H1 (cell line): ENCODE measurements around the gene LZTFL1. TPM values are rescaled to one million over a fixed set of nuclear protein-coding genes. Genes with fewer than 3 reads are reported as not detected.

Source experiments
- CTCF ChIA-PET: fragments of 300-600 bp; sonication (Branson Sonifier 250); formaldehyde crosslinking; loops from one replicate; lab custom pipeline; 2021; ENCODE audit not compliant: partially characterized antibody; lab: Charles Lee
- POLR2A ChIA-PET: fragments of 300-600 bp; sonication (Branson Sonifier 250); formaldehyde crosslinking; loops from one replicate; lab custom pipeline; 2021; ENCODE audit warnings: inconsistent platforms; ENCODE audit not compliant: partially characterized antibody; lab: Charles Lee
- DNase-seq, 2 experiments: peaks; one replicate each; pipeline versions ENCODE4 v3.0.0 to v3.0.0-alpha.2; 2010 to 2022; ENCODE audit warnings: low spot score in 2 of 2, low read depth in 1 of 2, mixed read lengths in 1 of 2
- FAIRE-seq: peaks from 2 replicates; lab custom pipeline; 2011; peaks lifted over from hg19 to GRCh38; lab: Jason Lieb, UNC
- H2AFZ ChIP-seq: 2 replicates; pipeline ENCODE4 v1.8.1; 2012; ENCODE audit warnings: low read length, inconsistent platforms
- H2AK5ac ChIP-seq: 2 replicates; pipeline ENCODE4 v1.6.1; 2013; ENCODE audit warnings: low read depth, low read length
- H2BK120ac ChIP-seq: replicated peaks from 2 replicates; pipeline ENCODE3; 2013; ENCODE audit warnings: low read depth, low read length, inconsistent platforms
- H2BK12ac ChIP-seq: 2 replicates; pipeline ENCODE4 v1.6.1; 2013; ENCODE audit warnings: low read depth, low read length
- H2BK15ac ChIP-seq: 2 replicates; pipeline ENCODE4 v1.6.1; 2013; ENCODE audit warnings: low read length
- H2BK20ac ChIP-seq: 2 replicates; pipeline ENCODE4 v1.6.1; 2013; ENCODE audit warnings: low read length
- H2BK5ac ChIP-seq: 2 replicates; pipeline ENCODE4 v1.6.1; 2013; ENCODE audit warnings: low read depth, low read length
- H3K14ac ChIP-seq: 2 replicates; pipeline ENCODE4 v1.6.1; 2013; ENCODE audit warnings: inconsistent platforms; ENCODE audit not compliant: insufficient read length
- H3K18ac ChIP-seq: 2 replicates; pipeline ENCODE4 v1.6.1; 2013; ENCODE audit warnings: low read length; ENCODE audit errors: extremely low read depth
- H3K23ac ChIP-seq: 2 replicates; pipeline ENCODE4 v1.6.1; 2013; ENCODE audit warnings: inconsistent platforms; ENCODE audit not compliant: insufficient read length
- H3K23me2 ChIP-seq: 2 replicates; pipeline ENCODE4 v1.6.1; 2013; ENCODE audit warnings: low read depth, low read length
- H3K27ac ChIP-seq: 2 replicates; pipeline ENCODE4 v1.6.1; 2011; ENCODE audit warnings: low read depth, low read length, inconsistent platforms
- H3K27me3 ChIP-seq, 4 experiments: replicated peaks in 1 of 4; 1 replicate in 1 of 4; 2 replicates in 3 of 4; pipeline versions ENCODE4 v1.6.1 to v1.8.1; 2011 to 2013; ENCODE audit warnings: low read length in 3 of 4, mild to moderate bottlenecking in 3 of 4, inconsistent platforms in 2 of 4, mixed read lengths in 2 of 4, moderate library complexity in 1 of 4; ENCODE audit not compliant: control insufficient read depth in 3 of 4, insufficient read depth in 3 of 4; ENCODE audit errors: extremely low read depth in 1 of 4
- H3K36me3 ChIP-seq, 4 experiments: 2 replicates each; pipeline versions ENCODE4 v1.6.1 to v1.8.1; 2011 to 2013; ENCODE audit warnings: mild to moderate bottlenecking in 4 of 4, low read length in 3 of 4, moderate library complexity in 2 of 4, control low read depth in 1 of 4, inconsistent platforms in 1 of 4; ENCODE audit not compliant: insufficient read depth in 4 of 4, control insufficient read depth in 2 of 4
- H3K4ac ChIP-seq: replicated peaks from 2 replicates; pipeline ENCODE3; 2013; ENCODE audit warnings: low read length, low read depth, mixed read lengths, inconsistent platforms; ENCODE audit not compliant: insufficient read length
- H3K4me1 ChIP-seq, 4 experiments: replicated peaks in 1 of 4; 1 replicate in 1 of 4; 2 replicates in 3 of 4; pipeline versions ENCODE4 v1.6.1 to v1.8.1; 2011 to 2013; ENCODE audit warnings: low read length in 3 of 4, inconsistent platforms in 2 of 4, mixed read lengths in 1 of 4; ENCODE audit not compliant: insufficient read depth in 4 of 4, control insufficient read depth in 3 of 4
- H3K4me2 ChIP-seq, 2 experiments: 2 replicates each; pipeline versions ENCODE4 v1.6.1 to v1.8.1; 2011 to 2013; ENCODE audit warnings: low read depth in 2 of 2, low read length in 2 of 2, control low read depth in 1 of 2, inconsistent platforms in 1 of 2, mild to moderate bottlenecking in 1 of 2; ENCODE audit not compliant: insufficient read depth in 1 of 2
- H3K4me3 ChIP-seq, 4 experiments: fragments of 200-600, 300-600 bp in 1 of 4; sonication (generic), shearing (Covaris generic), sonication (Bioruptor Twin) in 1 of 4; 2 replicates each; pipeline versions ENCODE4 v1.5.1 to v1.8.1; 2011 to 2016; ENCODE audit warnings: low read length in 4 of 4, low read depth in 3 of 4, control low read depth in 2 of 4, inconsistent platforms in 2 of 4, mild to moderate bottlenecking in 2 of 4, mixed read lengths in 1 of 4, moderate library complexity in 1 of 4; ENCODE audit not compliant: insufficient read depth in 2 of 4; ENCODE audit errors: extremely low read depth in 1 of 4
- H3K56ac ChIP-seq: replicated peaks from 2 replicates; pipeline ENCODE3; 2013; ENCODE audit warnings: low read depth, mild to moderate bottlenecking, mixed read lengths, low read length, inconsistent platforms; ENCODE audit not compliant: insufficient read length
- H3K79me1 ChIP-seq: 2 replicates; pipeline ENCODE4 v1.6.1; 2013; ENCODE audit warnings: low read depth, low read length, control low read depth
- H3K79me2 ChIP-seq, 2 experiments: 2 replicates each; pipeline versions ENCODE4 v1.6.1 to v1.8.1; 2012 to 2013; ENCODE audit warnings: low read length in 2 of 2, mild to moderate bottlenecking in 2 of 2, inconsistent platforms in 1 of 2; ENCODE audit not compliant: insufficient read depth in 2 of 2, control insufficient read depth in 1 of 2
- H3K9ac ChIP-seq, 4 experiments: replicated peaks in 1 of 4; 1 replicate in 1 of 4; 2 replicates in 3 of 4; pipeline versions ENCODE4 v1.6.1 to v1.8.1; 2011 to 2013; ENCODE audit warnings: low read depth in 3 of 4, low read length in 3 of 4, control low read depth in 2 of 4, mild to moderate bottlenecking in 2 of 4, moderate library complexity in 2 of 4, inconsistent platforms in 1 of 4; ENCODE audit errors: extremely low read depth in 1 of 4
- H3K9me3 ChIP-seq, 2 experiments: 2 replicates each; pipeline versions ENCODE4 v1.6.1 to v1.8.1; 2012 to 2013; ENCODE audit warnings: mild to moderate bottlenecking in 2 of 2, moderate library complexity in 2 of 2, control low read depth in 1 of 2, inconsistent platforms in 1 of 2, low read depth in 1 of 2, low read length in 1 of 2, mixed read lengths in 1 of 2; ENCODE audit not compliant: insufficient read depth in 2 of 2
- H4K20me1 ChIP-seq, 2 experiments: replicated peaks in 1 of 2; 2 replicates each; pipeline versions ENCODE3 to v1.8.1; 2011 to 2013; ENCODE audit warnings: inconsistent platforms in 2 of 2, low read length in 2 of 2, mild to moderate bottlenecking in 1 of 2; ENCODE audit not compliant: insufficient read depth in 2 of 2, control insufficient read depth in 1 of 2
- H4K5ac ChIP-seq: 2 replicates; pipeline ENCODE4 v1.6.1; 2013; ENCODE audit warnings: low read length, low read depth, mixed read lengths, inconsistent platforms; ENCODE audit not compliant: insufficient read length
- H4K8ac ChIP-seq: 2 replicates; pipeline ENCODE4 v1.8.0; 2013; ENCODE audit warnings: mild to moderate bottlenecking, moderate library complexity, low read length, inconsistent platforms; ENCODE audit not compliant: insufficient read depth; ENCODE audit errors: extremely low read depth
- H4K91ac ChIP-seq: replicated peaks from 2 replicates; pipeline ENCODE3; 2013; ENCODE audit warnings: low read length, mixed read lengths, inconsistent platforms; ENCODE audit not compliant: insufficient read length
- ASH2L ChIP-seq: fragments of 200-600, 300-600 bp; sonication (generic); IDR thresholded peaks from one replicate; pipeline ENCODE4 v1.7.1; 2017; ENCODE audit warnings: low read length
- BRCA1 ChIP-seq: IDR thresholded peaks from 2 replicates; pipeline ENCODE4 v1.6.1; 2012; ENCODE audit warnings: low read depth, low read length, improper control_type of control experiment
- CEBPB ChIP-seq: IDR thresholded peaks from 2 replicates; pipeline ENCODE4 v1.6.1; 2012; ENCODE audit warnings: low read depth, low read length
- EZH2 ChIP-seq: fragments of 200-600 bp; sonication (generic); IDR thresholded peaks from 2 replicates; pipeline ENCODE4 v1.7.1; 2012; ENCODE audit warnings: low read depth, mild to moderate bottlenecking, moderate library complexity, low read length, inconsistent platforms; ENCODE audit not compliant: severe bottlenecking
- HDAC6 ChIP-seq: IDR thresholded peaks from one replicate; pipeline ENCODE4 v1.7.1; 2012; ENCODE audit warnings: low read depth, mild to moderate bottlenecking, inconsistent platforms, low read length, moderate library complexity
- KDM1A ChIP-seq: fragments of 200-600, 300-600 bp; sonication (generic); IDR thresholded peaks from 2 replicates; pipeline ENCODE4 v1.7.1; 2016; ENCODE audit warnings: mild to moderate bottlenecking, low read length, borderline replicate concordance
- POLR2A ChIP-seq, 2 experiments: IDR thresholded peaks; 1 replicate in 1 of 2; 2 replicates in 1 of 2; pipeline ENCODE4 v1.6.1; 2011; ENCODE audit warnings: low read depth in 2 of 2, low read length in 2 of 2, mild to moderate bottlenecking in 2 of 2; ENCODE audit errors: control extremely low read depth in 1 of 2
- RBBP5 ChIP-seq: IDR thresholded peaks from 2 replicates; pipeline ENCODE4 v1.7.1; 2012; ENCODE audit warnings: low read depth, mild to moderate bottlenecking, inconsistent platforms, low read length, moderate library complexity, borderline replicate concordance
- SIRT6 ChIP-seq: IDR thresholded peaks from one replicate; pipeline ENCODE4 v1.7.1; 2012; ENCODE audit warnings: low read length, inconsistent platforms
- SP4 ChIP-seq: IDR thresholded peaks from 2 replicates; pipeline ENCODE4 v1.6.1; 2012; ENCODE audit warnings: low read length, inconsistent platforms
- WGBS, 2 experiments: shearing (Covaris generic) in 1 of 2; methylation state at CpG; one replicate each; pipeline versions ENCODE4 v1.1.6 to v1.1.7; 2013 to 2015; ENCODE audit warnings: low lambda C conversion rate in 2 of 2, mixed read lengths in 2 of 2, inconsistent platforms in 1 of 2, low coverage in 1 of 2, missing lambda C conversion rate in 1 of 2; ENCODE audit not compliant: insufficient replicate concordance in 2 of 2, insufficient coverage in 1 of 2, insufficient read length in 1 of 2; ENCODE audit errors: extremely low coverage in 1 of 2, missing lambda C conversion rate in 1 of 2; 5-methylcytosine and 5-hydroxymethylcytosine counted together
- long read RNA-seq, 2 experiments: library from RNA in 1 of 2; library from capped mRNA in 1 of 2; stranded (forward); transcript quantifications; one replicate each; pipeline ENCODE4 v2.0.0, GENCODE V29; 2021; ENCODE audit warnings: inconsistent platforms in 1 of 2
- polyA minus RNA-seq, 3 experiments: library from RNA; depleted of rRNA, polyadenylated mRNA; stranded (reverse); fragments of >200 nt; gene quantifications; 1 replicate in 2 of 3; 2 replicates in 1 of 3; pipeline ENCODE4 v1.2.3, GENCODE V29; 2011
- polyA plus RNA-seq, 7 experiments: library from polyadenylated mRNA; depleted of rRNA in 3 of 7; stranded (reverse) in 5 of 7; unstranded in 2 of 7; fragments of >200 nt in 5 of 7; fragments of 200-250 nt in 2 of 7; gene quantifications; 1 replicate in 5 of 7; 2 replicates in 1 of 7; 4 replicates in 1 of 7; pipeline versions ENCODE4 v1.2.1 to v1.2.3, GENCODE V29; 2011 to 2013; ENCODE audit warnings: missing spikeins in 2 of 7, mixed read lengths in 2 of 7
- total RNA-seq: library from RNA; stranded (reverse); fragmentation: NEBNext Ultra II Directional; extraction: Animal tissue kit (Norgen Biotek cat#: 25700); gene quantifications from 2 replicates; pipeline ENCODE4 v1.2.1, GENCODE V29; 2021

Gene LZTFL1
- 11.5 and 11.8 TPM in 2 replicates for total RNA-seq
- polyA plus RNA-seq (2011; rRNA removed), result 8.3 and 8.7 TPM in 2 replicates
- polyA plus RNA-seq (2011; cell fraction: cytosol; rRNA removed), result 12.9 TPM
- polyA plus RNA-seq (2011; cell fraction: nucleus; rRNA removed), result 7.4 TPM
- 6.1 to 9.3 TPM (median 7.6 TPM) in 4 replicates for polyA plus RNA-seq (2012, experiment 1 of 2)
- 0.97 TPM for polyA plus RNA-seq (2012, experiment 2 of 2)
- polyA plus RNA-seq (2013, experiment 1 of 2), result 11.9 TPM
- polyA plus RNA-seq (2013, experiment 2 of 2), result 12.4 TPM
- 11.7 and 15.8 TPM in 2 replicates for polyA minus RNA-seq (2011; rRNA and poly(A)+ RNA removed)
- polyA minus RNA-seq (2011; cell fraction: cytosol; rRNA and poly(A)+ RNA removed), result 10.2 TPM
- polyA minus RNA-seq (2011; cell fraction: nucleus; rRNA and poly(A)+ RNA removed), result 16.7 TPM
- long read RNA-seq, experiment 1, full-length matches to known transcripts, result 4 of 11 reads
- long read RNA-seq, experiment 1, partial matches to known transcripts, result 2 of 11 reads
- long read RNA-seq, experiment 1, other reads (novel, unspliced or antisense), result 5 of 11 reads
- long read RNA-seq, experiment 2, full-length matches to known transcripts, result 7 of 8 reads
- long read RNA-seq, experiment 2, partial matches to known transcripts, result 0 of 8 reads
- long read RNA-seq, experiment 2, other reads (novel, unspliced or antisense), result 1 of 8 reads

GRCh38 chr3:45841757-45842491, at the start of gene LZTFL1:
Gene LZTFL1, minus strand, starts transcription at chr3:45842119. Its CDS starts 128 bp downstream, at chr3:45841991.
- Histone ChIP-seq H4K8ac (peak within 1 kb of the TSS; percentile 74; the same call in 1 of the 2 replicates), H2AK5ac (no peak within 1 kb of the TSS), H2BK12ac (no peak within 1 kb of the TSS), H3K18ac (no peak within 1 kb of the TSS), H3K9ac (peak within 1 kb of the TSS; percentile 55 to 71 (median 64)), H3K14ac (no peak within 1 kb of the TSS), H3K23me2 (peaks cover 8% of the 10 kb centered on the region; the same call in 1 of the 2 replicates), H3K9me3 (no peaks in the 10 kb centered on the region), H3K23ac (no peak within 1 kb of the TSS), H3K4me1 (peaks cover 0 to 3% (median 2%) of the 10 kb centered on the region in 4 experiments; a peak in 3 of 7 replicates), H4K5ac (no peak within 1 kb of the TSS), H2BK120ac (no peak within 1 kb of the TSS), H3K4ac (no peak within 1 kb of the TSS), H3K4me3 (peak within 1 kb of the TSS; percentile 70 to 85 (median 72)), H3K56ac (no peak within 1 kb of the TSS), H3K36me3 (no peaks in the 10 kb centered on the region), H2BK5ac (no peak within 1 kb of the TSS), H2AFZ (peak within 1 kb of the TSS; percentile 89), H4K91ac (no peak within 1 kb of the TSS), H2BK20ac (no peak within 1 kb of the TSS), H3K79me2 (no peaks in the 10 kb centered on the region), H2BK15ac (no peak within 1 kb of the TSS), H3K27ac (peak within 1 kb of the TSS; percentile 42; the same call in 1 of the 2 replicates), H3K4me2 (peak within 1 kb of the TSS; percentile 85 to 94), H3K79me1 (no peaks in the 10 kb centered on the region), H3K27me3 (peaks cover 0 to 19% (median 3%) of the 10 kb centered on the region in 4 experiments; a peak in 3 of 7 replicates), H4K20me1 (no peaks in the 10 kb centered on the region)
- DNase-seq, result peak; percentile 83 to 88
- ChIA-PET CTCF (interaction anchor here (0.9 to 3.8 kb wide), 5 partner anchors 8 to 237 kb away, joined by 3 to 18 read pairs (median 4); no protein-coding TSS in a partner anchor), POLR2A (interaction anchor here (1.2 to 1.5 kb wide), 3 partner anchors 8 to 20 kb away, joined by 3 to 6 read pairs (median 3); no protein-coding TSS in a partner anchor)
- 5% methylated on average over 49 of the region's 49 CpGs; no CpG with 5 or more reads in 1 of the 2 experiments for WGBS, 2 experiments
- peak; percentile 96 for FAIRE-seq
- TF ChIP-seq KDM1A (no peak), RBBP5 (no peak), BRCA1 (no peak), CEBPB (peak; percentile 100), SP4 (no peak), ASH2L (peak; percentile 70), HDAC6 (no peak), POLR2A (IDR thresholded peaks at IDR 0.05; ENCODE audit: control extremely low read depth in 1 of 2, low read depth in 2 of 2, low read length in 2 of 2) (peak in 1 of 2 experiments; percentile 37; a peak in 2 of 3 replicates), SIRT6 (no peak), EZH2 (no peak)
